PC-3 (cell line): ENCODE measurements around the gene ADORA2A. TPM values are rescaled to one million over a fixed set of nuclear protein-coding genes. Genes with fewer than 3 reads are reported as not detected.
A peak's percentile ranks its signal among the peaks of the same experiment; 100 is the strongest.

Experiments
- ATAC-seq: fragments of 200-7000 bp; cut with Tn5 transposase; 2 replicates; pipeline ENCODE4 v1.9.1; 2020; ENCODE audit warnings: mild to moderate bottlenecking, moderate library complexity
- BruUV-seq: library from RNA; stranded (reverse); fragments of 400-500 nt; replicated peaks from 2 replicates; lab custom pipeline; 2021; lab: Mats Ljungman, UMichigan
- CTCF ChIA-PET: fragments of 300-600 bp; sonication (Branson Sonifier 250); formaldehyde crosslinking; loops from one replicate; lab custom pipeline; 2022; ENCODE audit warnings: antibody characterized with exemption; lab: Charles Lee
- POLR2A ChIA-PET: fragments of 300-600 bp; sonication (Branson Sonifier 250); formaldehyde crosslinking; loops from one replicate; lab custom pipeline; 2022; ENCODE audit warnings: antibody characterized with exemption; ENCODE audit not compliant: unreplicated experiment; lab: Charles Lee
- DNase-seq: peaks from one replicate; pipeline ENCODE4 v3.0.0-alpha.2; 2015
- H2AFZ ChIP-seq: fragments of 300-600 bp; sonication (generic); 2 replicates; pipeline ENCODE4 v1.6.0; 2016; ENCODE audit warnings: antibody characterized with exemption, low read length
- H3F3A ChIP-seq: fragments of 300-600 bp; sonication (generic); one replicate; pipeline ENCODE4 v1.6.0; 2017; ENCODE audit warnings: antibody characterized with exemption, low read length, control low read depth, mild to moderate bottlenecking; ENCODE audit not compliant: unreplicated experiment
- H3K27ac ChIP-seq: fragments of 300-600 bp; sonication (generic); 2 replicates; pipeline ENCODE4 v1.5.1; 2016; ENCODE audit warnings: mild to moderate bottlenecking, low read length
- H3K27me3 ChIP-seq: fragments of 300-600 bp; sonication (generic); 2 replicates; pipeline ENCODE4 v1.6.1; 2016; ENCODE audit warnings: low read length, mixed read lengths
- H3K36me3 ChIP-seq: fragments of 300-600 bp; sonication (generic); 2 replicates; pipeline ENCODE4 v1.6.1; 2016; ENCODE audit warnings: low read depth, mixed run types, low read length, mixed read lengths
- H3K4me1 ChIP-seq: fragments of 300-600 bp; sonication (generic); 2 replicates; pipeline ENCODE4 v1.5.1; 2016; ENCODE audit warnings: low read length; ENCODE audit not compliant: insufficient read depth
- H3K4me2 ChIP-seq: fragments of 300-600 bp; sonication (generic); 2 replicates; pipeline ENCODE4 v1.6.0; 2016; ENCODE audit warnings: low read length
- H3K4me3 ChIP-seq: fragments of 300-600 bp; sonication (generic); 2 replicates; pipeline ENCODE4 v1.5.1; 2016; ENCODE audit warnings: mild to moderate bottlenecking, low read length, mixed read lengths
- H3K79me2 ChIP-seq: fragments of 300-600 bp; sonication (generic); 2 replicates; pipeline ENCODE4 v1.6.1; 2017; ENCODE audit warnings: low read length, mixed read lengths
- H3K9ac ChIP-seq: fragments of 300-600 bp; sonication (generic); 2 replicates; pipeline ENCODE4 v1.6.0; 2016; ENCODE audit warnings: mild to moderate bottlenecking, low read length
- H3K9me2 ChIP-seq: fragments of 300-600 bp; sonication (generic); replicated peaks from 2 replicates; pipeline ENCODE4 v1.6.1; 2016; ENCODE audit warnings: mixed run types, low read length, mixed read lengths
- H3K9me3 ChIP-seq: fragments of 300-600 bp; sonication (generic); 2 replicates; pipeline ENCODE4 v1.6.1; 2016; ENCODE audit warnings: low read length, mixed read lengths
- H4K20me1 ChIP-seq: fragments of 300-600 bp; sonication (generic); 2 replicates; pipeline ENCODE4 v1.6.1; 2016; ENCODE audit warnings: low read length, mixed read lengths
- CTCF ChIP-seq: fragments of 300-600 bp; sonication (generic); conservative IDR thresholded peaks from 2 replicates; pipeline ENCODE4 v1.5.1; 2017; ENCODE audit warnings: antibody characterized with exemption, low read depth, mild to moderate bottlenecking, low read length
- EZH2 ChIP-seq: fragments of 300-600 bp; sonication (generic); IDR thresholded peaks from one replicate; pipeline ENCODE4 v1.6.1; 2017; ENCODE audit warnings: antibody characterized with exemption, mild to moderate bottlenecking, low read length; ENCODE audit not compliant: unreplicated experiment
- EZH2phosphoT487 ChIP-seq: fragments of 300-600 bp; sonication (generic); IDR thresholded peaks from 2 replicates; pipeline ENCODE4 v1.6.1; 2018; ENCODE audit warnings: mild to moderate bottlenecking, antibody characterized with exemption, low read length, borderline replicate concordance
- intact Hi-C: fragments of 100-400 bp; cut with micrococcal nuclease; formaldehyde crosslinking; loops from 2 replicates; pipeline ENCODE4 v1.9.0; 2023
- total RNA-seq: library from RNA; depleted of rRNA; stranded (reverse); fragments of >200 nt; gene quantifications from 2 replicates; pipeline ENCODE4 v1.2.3, GENCODE V29; 2014

ADORA2A gene
- total RNA-seq, 1 experiment from 2014 or later, result 1.7 TPM

GRCh38 chr22:24481641-24482040 lies 54.2 kb downstream of the ADORA2A start:
- POLR2A ChIA-PET, result no interaction called here
- H3K9ac ChIP-seq, result no peak overlapping the region
- intact Hi-C loops, result no loop called here

DNA sequence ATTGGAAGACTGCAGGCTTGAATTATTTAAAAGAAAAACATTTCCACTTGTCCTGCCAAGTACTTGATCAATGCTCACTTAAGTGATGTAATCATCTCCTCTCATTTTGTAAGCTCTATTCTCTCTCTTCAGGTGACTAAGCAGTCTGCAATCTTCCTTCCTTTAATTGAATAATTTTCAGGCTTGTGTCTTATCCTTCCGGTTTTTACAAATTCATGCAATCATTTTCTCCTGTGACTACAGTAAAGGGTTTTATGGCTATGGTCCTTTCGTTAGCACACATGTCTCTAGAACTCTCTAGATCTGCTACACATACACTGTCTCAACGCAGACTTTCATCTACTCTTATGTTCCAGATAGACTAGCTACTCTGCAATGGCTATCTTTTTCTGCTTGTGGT lies 55.2 kb downstream of the ADORA2A start:
- H3K27me3 ChIP-seq, result no peaks in the 10 kb centered on the region
- H3K36me3 ChIP-seq, result no peaks in the 10 kb centered on the region
- no TSS peak for BruUV-seq
- no peak overlapping the region for H3K9ac ChIP-seq
- H2AFZ ChIP-seq, result no peak overlapping the region
- H3K4me3 ChIP-seq, result no peak overlapping the region
- no peaks in the 10 kb centered on the region for H3K79me2 ChIP-seq
- ATAC-seq, result peak; percentile 42
- ChIA-PET CTCF (no interaction called here), POLR2A (no interaction called here)
- no peaks in the 10 kb centered on the region for H3K9me2 ChIP-seq
- H3K4me1 ChIP-seq, result peaks cover 20% of the 10 kb centered on the region
- DNase-seq, result peak; percentile 18
- TF ChIP-seq EZH2phosphoT487 (no peak), EZH2 (no peak), CTCF (no peak)
- no peaks in the 10 kb centered on the region for H3F3A ChIP-seq
- H3K27ac ChIP-seq, result no peak overlapping the region
- intact Hi-C loops, result no loop called here
- H3K4me2 ChIP-seq, result no peak overlapping the region
- H3K9me3 ChIP-seq, result no peaks in the 10 kb centered on the region
- no peaks in the 10 kb centered on the region for H4K20me1 ChIP-seq

More at GRCh38 chr22:24481641-24482040, 54.2 kb downstream of the ADORA2A start:
- no peaks in the 10 kb centered on the region for H3K27me3 ChIP-seq
- H4K20me1 ChIP-seq, result no peaks in the 10 kb centered on the region
- H3K36me3 ChIP-seq, result no peaks in the 10 kb centered on the region
- DNase-seq (no peak), ATAC-seq (no peak)
- no peaks in the 10 kb centered on the region for H3K9me3 ChIP-seq
- no TSS peak for BruUV-seq
- H2AFZ ChIP-seq, result no peak overlapping the region
- no peaks in the 10 kb centered on the region for H3K79me2 ChIP-seq
- no peak overlapping the region for H3K4me2 ChIP-seq
- peaks cover 15% of the 10 kb centered on the region for H3K4me1 ChIP-seq
- H3K4me3 ChIP-seq, result no peak overlapping the region
- no peaks in the 10 kb centered on the region for H3F3A ChIP-seq
- TF ChIP-seq CTCF (no peak), EZH2 (no peak), EZH2phosphoT487 (no peak)
- no peaks in the 10 kb centered on the region for H3K9me2 ChIP-seq
- CTCF ChIA-PET, result no interaction called here
- H3K27ac ChIP-seq, result no peak overlapping the region

DNA sequence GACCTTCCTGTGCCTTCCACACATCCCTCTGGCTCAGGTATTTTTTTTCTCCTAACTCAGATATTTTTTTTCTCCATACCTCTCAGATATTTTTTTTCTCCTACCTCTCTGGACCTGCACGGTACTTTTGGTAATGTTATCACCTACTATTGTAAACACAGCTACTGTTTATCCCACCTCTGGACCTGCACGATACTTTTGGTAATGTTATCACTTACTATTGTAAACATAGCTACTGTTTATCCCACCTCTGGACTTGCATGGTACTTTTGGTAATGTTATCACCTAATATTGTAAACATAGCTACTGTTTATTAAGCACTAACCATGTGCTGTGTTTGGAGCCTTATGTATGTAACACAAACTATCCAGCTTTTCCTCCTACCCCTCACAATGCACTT lies 55.6 kb downstream of the ADORA2A start:
- ATAC-seq (no peak), DNase-seq (no peak)
- Histone ChIP-seq H3K36me3 (no peaks in the 10 kb centered on the region), H3K9me3 (no peaks in the 10 kb centered on the region), H3K79me2 (no peaks in the 10 kb centered on the region), H3K27me3 (no peaks in the 10 kb centered on the region), H4K20me1 (no peaks in the 10 kb centered on the region), H3K9me2 (no peaks in the 10 kb centered on the region), H3K4me3 (no peak overlapping the region), H3K4me1 (peaks cover 20% of the 10 kb centered on the region), H3F3A (no peaks in the 10 kb centered on the region), H3K27ac (no peak overlapping the region), H3K9ac (no peak overlapping the region), H3K4me2 (no peak overlapping the region), H2AFZ (no peak overlapping the region)
- ChIA-PET POLR2A (no interaction called here), CTCF (no interaction called here)
- no TSS peak for BruUV-seq
- intact Hi-C loops, result no loop called here
- no peak for TF ChIP-seq CTCF
- no peak for TF ChIP-seq EZH2
- no peak for TF ChIP-seq EZH2phosphoT487
